HepG2 (cell line): ENCODE measurements around the gene PSMC2. TPM values are rescaled to one million over a fixed set of nuclear protein-coding genes. Genes with fewer than 3 reads are reported as not detected.
A peak's percentile ranks its signal among the peaks of the same experiment; 100 is the strongest.

Source experiments
- ATF5 ChIP-seq: sonication (generic); formaldehyde crosslinking; IDR thresholded peaks from 2 replicates; pipeline ENCODE4 v1.4.0; 2020; ENCODE audit warnings: mild to moderate bottlenecking, low read depth, missing genetic modification reagents
- BRF2 ChIP-seq: sonication (generic); formaldehyde crosslinking; IDR thresholded peaks from 2 replicates; pipeline ENCODE4 v1.8.1; 2022; ENCODE audit warnings: mild to moderate bottlenecking, missing genetic modification reagents
- CEBPG ChIP-seq: IDR thresholded peaks from 2 replicates; pipeline ENCODE4 v1.6.1; 2016
- DR1 ChIP-seq: sonication (generic); formaldehyde crosslinking; IDR thresholded peaks from 2 replicates; pipeline ENCODE4 v1.8.0; 2021; ENCODE audit warnings: mild to moderate bottlenecking, missing genetic modification reagents, inconsistent platforms
- EZH2 ChIP-seq: conservative IDR thresholded peaks from 2 replicates; pipeline ENCODE4 v1.6.1; 2012; ENCODE audit warnings: mild to moderate bottlenecking, low read depth, low read length, moderate library complexity
- HOXD1 ChIP-seq: sonication (generic); formaldehyde crosslinking; IDR thresholded peaks from 2 replicates; pipeline ENCODE4 v1.5.0; 2020; ENCODE audit warnings: missing genetic modification reagents
- ISX ChIP-seq: sonication (generic); formaldehyde crosslinking; conservative IDR thresholded peaks from 2 replicates; pipeline ENCODE4 v1.5.0; 2020; ENCODE audit warnings: missing genetic modification reagents
- KDM4B ChIP-seq: sonication (generic); formaldehyde crosslinking; IDR thresholded peaks from 2 replicates; pipeline ENCODE4 v1.4.0; 2020; ENCODE audit warnings: missing genetic modification reagents
- KDM6A ChIP-seq: IDR thresholded peaks from 2 replicates; pipeline ENCODE4 v1.6.1; 2016; ENCODE audit warnings: low read depth
- MLX ChIP-seq: IDR thresholded peaks from 2 replicates; pipeline ENCODE4 v1.6.1; 2016
- RAD21 ChIP-seq: fragments of 450-650 bp; formaldehyde crosslinking; IDR thresholded peaks from 2 replicates; pipeline ENCODE4 v1.5.0; 2020; ENCODE audit warnings: mild to moderate bottlenecking
- RELA ChIP-seq: sonication (generic); formaldehyde crosslinking; IDR thresholded peaks from 2 replicates; pipeline ENCODE4 v1.4.0; 2020; ENCODE audit warnings: missing genetic modification reagents
- STAT5B ChIP-seq: sonication (generic); formaldehyde crosslinking; IDR thresholded peaks from 2 replicates; pipeline ENCODE4 v1.4.0; 2020; ENCODE audit warnings: missing genetic modification reagents
- ZBTB37 ChIP-seq: sonication (generic); formaldehyde crosslinking; IDR thresholded peaks from 2 replicates; pipeline ENCODE4 v1.4.0; 2020; ENCODE audit warnings: mild to moderate bottlenecking, missing genetic modification reagents
- ZKSCAN8 ChIP-seq: IDR thresholded peaks from 2 replicates; pipeline ENCODE4 v1.6.1; 2016; ENCODE audit warnings: borderline replicate concordance, missing genetic modification reagents, missing compliant biosample characterization
- ZNF20 ChIP-seq: sonication (generic); formaldehyde crosslinking; IDR thresholded peaks from 2 replicates; pipeline ENCODE4 v1.4.0; 2020; ENCODE audit warnings: mild to moderate bottlenecking, moderate library complexity, missing genetic modification reagents
- ZNF609 ChIP-seq: sonication (generic); formaldehyde crosslinking; IDR thresholded peaks from 2 replicates; pipeline ENCODE4 v1.4.0; 2020; ENCODE audit warnings: mild to moderate bottlenecking, missing genetic modification reagents, borderline replicate concordance
- ZNF770 ChIP-seq: sonication (generic); formaldehyde crosslinking; IDR thresholded peaks from 2 replicates; pipeline ENCODE4 v1.5.0; 2020; ENCODE audit warnings: mild to moderate bottlenecking, missing genetic modification reagents
- ZNF839 ChIP-seq: sonication (generic); formaldehyde crosslinking; IDR thresholded peaks from 2 replicates; pipeline ENCODE4 v1.4.0; 2020; ENCODE audit warnings: missing genetic modification reagents, mild to moderate bottlenecking, borderline replicate concordance
- polyA plus RNA-seq, 8 experiments: library from polyadenylated mRNA; depleted of rRNA in 3 of 8; stranded (reverse) in 7 of 8; unstranded in 1 of 8; fragments of >200 nt; fragmentation: Illumina TruSeq in 4 of 8; extraction: Trizol in 4 of 8; gene quantifications; 2 replicates each; pipeline versions ENCODE4 v1.2.1 to v1.2.3, GENCODE V29; 2011 to 2016; ENCODE audit warnings: low read depth in 4 of 8, missing spikeins in 1 of 8, mixed read lengths in 1 of 8; ENCODE audit not compliant: insufficient read depth in 1 of 8
- total RNA-seq, 5 experiments: library from RNA; depleted of rRNA; stranded (reverse); fragments of >200 nt; fragmentation: Illumina TruSeq; extraction: Trizol; gene quantifications; 2 replicates each; pipeline ENCODE4 v1.2.3, GENCODE V29; 2016; ENCODE audit warnings: low read depth in 1 of 5

The PSMC2 gene
- total and polyA plus RNA-seq, 2 of the 13 experiments (the other 11 are each of a cell fraction or from before 2014, with no cell fraction given): 89.9 to 181 TPM

- TF ChIP-seq EZH2 (no peak), ZNF20 (CRISPR knock-in tag) (no peak), ZNF609 (CRISPR knock-in tag) (0 out of 2 replicates have a peak, but pooled peaks have one; percentile 47), CEBPG (CRISPR knock-in tag) (peak; percentile 54), ZKSCAN8 (CRISPR knock-in tag) (0 out of 2 replicates have a peak, but pooled peaks have one; percentile 29), HOXD1 (CRISPR knock-in tag) (no peak), ZNF839 (CRISPR knock-in tag) (no peak), ISX (CRISPR knock-in tag) (no peak), STAT5B (CRISPR knock-in tag) (0 out of 2 replicates have a peak, but pooled peaks have one; percentile 55), BRF2 (CRISPR knock-in tag) (no peak), MLX (CRISPR knock-in tag) (0 out of 2 replicates have a peak, but pooled peaks have one; percentile 21), ZBTB37 (no peak), DR1 (CRISPR knock-in tag) (no peak), ZNF770 (CRISPR knock-in tag) (0 out of 2 replicates have a peak, but pooled peaks have one; percentile 14), KDM6A (CRISPR knock-in tag) (no peak), RELA (CRISPR knock-in tag) (no peak), KDM4B (CRISPR knock-in tag) (no peak), ATF5 (CRISPR knock-in tag) (0 out of 2 replicates have a peak, but pooled peaks have one; percentile 39), RAD21 (CRISPR knock-in tag) (no peak)
Measured at GRCh38 chr7:103347507-103348267, at the start of gene PSMC2 (continued).
